ENCODE measurements around the gene SBF1.
"Not testable (repeated sequence)": the region's sequence is repeated elsewhere in the genome, so short reads cannot be mapped to it uniquely, and the experiment has no call there.

Gene SBF1

DNA sequence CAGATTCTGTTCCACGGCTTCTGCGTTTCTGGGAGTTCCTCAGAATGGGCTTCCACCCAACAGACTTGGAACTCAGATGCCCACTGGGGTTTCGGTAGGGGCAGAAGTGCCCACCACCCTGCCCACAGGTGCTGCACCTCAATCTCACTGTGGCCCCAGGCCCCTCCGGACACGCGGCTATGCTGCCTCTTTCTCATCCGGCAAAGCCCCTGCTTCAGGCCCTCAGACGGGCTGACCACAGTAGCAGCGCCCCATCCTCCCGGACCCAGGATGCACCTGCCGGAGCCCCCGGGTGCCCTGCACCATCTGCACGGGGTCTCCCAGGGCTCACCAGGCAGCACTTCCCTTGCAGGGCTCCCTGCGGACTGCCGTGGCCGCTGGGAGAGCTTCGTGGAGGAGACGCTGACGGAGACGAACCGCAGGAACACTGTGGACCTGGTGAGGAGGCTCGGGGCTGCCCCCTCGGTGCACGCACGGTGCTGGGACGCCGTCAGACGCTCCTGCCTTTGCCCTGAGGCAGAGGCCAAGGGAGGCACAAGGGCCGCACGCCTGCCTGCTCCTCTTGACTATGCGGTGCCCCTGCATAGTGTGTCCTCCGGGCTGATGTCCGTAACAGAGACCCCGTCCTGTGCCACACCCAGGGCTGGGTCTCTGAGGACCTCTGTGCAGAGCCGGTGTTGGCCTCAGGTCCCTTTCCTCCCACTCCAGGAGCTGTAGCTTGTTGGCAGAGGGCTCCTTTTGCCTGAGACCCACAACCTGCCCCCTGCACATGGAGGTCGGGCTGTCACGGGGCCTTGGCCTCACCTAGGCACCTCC, 38.6 kb downstream of the SBF1 start:
- in situ Hi-C loops (cut with MboI; ENCODE audit: low sequenced_read_pairs, unreplicated experiment) = no loop called here
- DNase-seq (ENCODE audit: low spot score) = no peak

GRCh38 chr22:50435291-50436014, 39.4 kb downstream of the SBF1 start:
- no peak for TF ChIP-seq CTCF (IDR thresholded peaks at IDR 0.05; ENCODE audit: borderline replicate concordance, control extremely low read depth, extremely low read depth, insufficient read depth, missing control alignments)

More for the DNA sequence above, 38.6 kb downstream of the SBF1 start:
- TF ChIP-seq CTCF (IDR thresholded peaks at IDR 0.05; ENCODE audit: borderline replicate concordance, control extremely low read depth, extremely low read depth, insufficient read depth, missing control alignments) = no peak

GRCh38 chr22:50434849-50435248, 40.0 kb downstream of the SBF1 start:
- no peak for TF ChIP-seq CTCF (IDR thresholded peaks at IDR 0.05; ENCODE audit: borderline replicate concordance, control extremely low read depth, extremely low read depth, insufficient read depth, missing control alignments)
- no peak for DNase-seq (ENCODE audit: low spot score)
- in situ Hi-C loops (cut with MboI; ENCODE audit: low sequenced_read_pairs, unreplicated experiment) = no loop called here

More at GRCh38 chr22:50435291-50436014, 39.4 kb downstream of the SBF1 start:
- DNase-seq (ENCODE audit: low spot score) = no peak
- in situ Hi-C loops (cut with MboI; ENCODE audit: low sequenced_read_pairs, unreplicated experiment) = no loop called here

DNA sequence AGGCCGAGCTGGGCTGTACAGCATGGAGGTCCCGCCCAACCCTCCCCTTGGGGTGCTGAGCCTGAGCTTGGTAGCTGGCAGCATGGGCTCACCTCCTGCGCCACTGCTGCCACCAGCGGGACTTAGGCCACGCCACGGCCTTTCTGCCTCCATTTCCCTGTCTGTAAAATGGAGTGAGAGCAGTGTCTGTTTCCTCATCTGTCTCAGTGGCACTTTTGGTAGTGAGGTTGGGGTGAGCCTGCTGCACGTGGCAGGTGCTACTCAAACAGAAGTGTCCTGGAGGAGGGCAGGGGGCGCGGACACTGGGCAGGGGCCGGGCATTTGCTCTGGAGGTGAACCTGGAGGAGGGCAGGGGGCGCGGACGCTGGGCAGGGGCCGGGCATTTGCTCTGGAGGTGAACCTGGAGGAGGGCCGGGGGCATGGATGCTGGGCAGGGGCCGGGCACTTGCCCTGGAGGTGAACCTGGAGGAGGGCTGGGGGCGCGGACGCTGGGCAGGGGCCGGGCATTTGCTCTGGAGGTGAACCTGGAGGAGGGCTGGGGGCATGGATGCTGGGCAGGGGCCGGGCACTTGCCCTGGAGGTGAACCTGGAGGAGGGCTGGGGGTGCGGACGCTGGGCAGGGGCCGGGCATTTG, 41.8 kb downstream of the SBF1 start:
- in situ Hi-C loops (cut with MboI; ENCODE audit: low sequenced_read_pairs, unreplicated experiment); DNase-seq (ENCODE audit: low spot score): not testable (repeated sequence)

GRCh38 chr22:50432131-50432876, 42.5 kb downstream of the SBF1 start:
- no peak for DNase-seq (ENCODE audit: low spot score)
- no peak for TF ChIP-seq CTCF (IDR thresholded peaks at IDR 0.05; ENCODE audit: borderline replicate concordance, control extremely low read depth, extremely low read depth, insufficient read depth, missing control alignments)
- in situ Hi-C loops (cut with MboI; ENCODE audit: low sequenced_read_pairs, unreplicated experiment) = no loop called here

GRCh38 chr22:50425179-50425916, 49.5 kb downstream of the SBF1 start:
- in situ Hi-C loops (cut with MboI; ENCODE audit: low sequenced_read_pairs, unreplicated experiment) = no loop called here
- DNase-seq (ENCODE audit: low spot score) = no peak
- TF ChIP-seq CTCF (IDR thresholded peaks at IDR 0.05; ENCODE audit: borderline replicate concordance, control extremely low read depth, extremely low read depth, insufficient read depth, missing control alignments) = no peak

Data from GM13976 (cell line).